ENCODE results near the gene CPT1A.

Gene CPT1A

GRCh38 chr11:68763181-68763721, 78.5 kb downstream of the CPT1A start:
- Histone ChIP-seq H3K36me3 (ENCODE audit: control insufficient read depth, insufficient read depth, low read length) (peaks cover 4% of the 10 kb centered on the region), H3K9me3 (ENCODE audit: control insufficient read depth, insufficient read depth, low read length) (no peaks in the 10 kb centered on the region), H3K27me3 (ENCODE audit: control insufficient read depth, insufficient read depth, low read length) (no peaks in the 10 kb centered on the region), H3K4me3 (ENCODE audit: low read depth, low read length) (no peak overlapping the region), H3K4me1 (ENCODE audit: control insufficient read depth, insufficient read depth, low read length) (no peaks in the 10 kb centered on the region), H3K9ac (ENCODE audit: low read depth, low read length) (no peak overlapping the region)

DNA sequence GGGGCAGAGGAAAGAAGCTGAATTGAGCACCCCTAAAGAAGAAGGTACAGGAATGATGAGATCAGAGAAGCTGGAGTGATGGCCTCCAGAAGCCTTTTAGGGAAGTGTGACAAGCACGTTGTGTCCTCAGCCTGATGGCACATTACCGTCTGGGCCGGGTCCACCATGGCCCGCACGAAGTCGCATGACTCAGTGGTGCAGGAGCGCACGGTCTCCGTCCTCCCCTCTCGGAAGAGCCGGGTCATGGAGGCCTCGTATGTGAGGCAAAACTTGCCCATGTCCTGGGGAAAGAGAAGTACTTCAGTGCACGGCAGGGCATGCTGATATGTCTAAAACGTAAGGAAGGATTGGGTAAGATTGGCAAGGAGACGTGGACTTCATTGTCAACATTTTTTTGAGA, 79.2 kb downstream of the CPT1A start:
- Histone ChIP-seq H3K9ac (ENCODE audit: low read depth, low read length) (no peak overlapping the region), H3K27me3 (ENCODE audit: control insufficient read depth, insufficient read depth, low read length) (no peaks in the 10 kb centered on the region), H3K4me3 (ENCODE audit: low read depth, low read length) (no peak overlapping the region), H3K36me3 (ENCODE audit: control insufficient read depth, insufficient read depth, low read length) (peaks cover 7% of the 10 kb centered on the region), H3K9me3 (ENCODE audit: control insufficient read depth, insufficient read depth, low read length) (no peaks in the 10 kb centered on the region), H3K4me1 (ENCODE audit: control insufficient read depth, insufficient read depth, low read length) (no peaks in the 10 kb centered on the region)

DNA sequence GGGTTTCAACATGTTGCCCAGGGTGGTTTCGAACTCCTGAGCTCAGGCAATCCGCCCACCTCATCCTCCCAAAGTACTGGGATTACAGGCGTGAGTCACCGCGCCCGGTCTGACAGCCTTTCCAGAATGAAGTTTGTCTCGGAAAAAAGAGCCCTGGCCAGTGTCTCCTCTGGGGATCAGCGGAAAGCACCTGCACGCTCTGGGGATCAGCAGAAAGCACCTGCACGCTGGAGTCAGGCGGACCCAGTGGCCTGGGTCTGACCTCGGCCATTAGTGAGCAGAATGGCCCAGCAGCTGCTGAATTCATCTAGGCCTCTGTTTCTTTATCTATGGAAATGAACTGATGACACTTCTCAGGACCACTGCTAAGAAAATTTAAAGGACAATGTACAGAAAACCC, 79.9 kb downstream of the CPT1A start:
- no peaks in the 10 kb centered on the region for H3K27me3 ChIP-seq (ENCODE audit: control insufficient read depth, insufficient read depth, low read length)
- peaks cover 7% of the 10 kb centered on the region for H3K36me3 ChIP-seq (ENCODE audit: control insufficient read depth, insufficient read depth, low read length)
- H3K9ac ChIP-seq (ENCODE audit: low read depth, low read length): no peak overlapping the region
- no peaks in the 10 kb centered on the region for H3K4me1 ChIP-seq (ENCODE audit: control insufficient read depth, insufficient read depth, low read length)
- no peak overlapping the region for H3K4me3 ChIP-seq (ENCODE audit: low read depth, low read length)
- H3K9me3 ChIP-seq (ENCODE audit: control insufficient read depth, insufficient read depth, low read length): no peaks in the 10 kb centered on the region

GRCh38 chr11:68759991-68760390, 81.7 kb downstream of the CPT1A start:
- H3K27me3 ChIP-seq (ENCODE audit: control insufficient read depth, insufficient read depth, low read length): no peaks in the 10 kb centered on the region
- H3K4me3 ChIP-seq (ENCODE audit: low read depth, low read length): no peak overlapping the region
- H3K36me3 ChIP-seq (ENCODE audit: control insufficient read depth, insufficient read depth, low read length): peaks cover 7% of the 10 kb centered on the region
- no peak overlapping the region for H3K9ac ChIP-seq (ENCODE audit: low read depth, low read length)
- H3K9me3 ChIP-seq (ENCODE audit: control insufficient read depth, insufficient read depth, low read length): no peaks in the 10 kb centered on the region
- H3K4me1 ChIP-seq (ENCODE audit: control insufficient read depth, insufficient read depth, low read length): no peaks in the 10 kb centered on the region

DNA sequence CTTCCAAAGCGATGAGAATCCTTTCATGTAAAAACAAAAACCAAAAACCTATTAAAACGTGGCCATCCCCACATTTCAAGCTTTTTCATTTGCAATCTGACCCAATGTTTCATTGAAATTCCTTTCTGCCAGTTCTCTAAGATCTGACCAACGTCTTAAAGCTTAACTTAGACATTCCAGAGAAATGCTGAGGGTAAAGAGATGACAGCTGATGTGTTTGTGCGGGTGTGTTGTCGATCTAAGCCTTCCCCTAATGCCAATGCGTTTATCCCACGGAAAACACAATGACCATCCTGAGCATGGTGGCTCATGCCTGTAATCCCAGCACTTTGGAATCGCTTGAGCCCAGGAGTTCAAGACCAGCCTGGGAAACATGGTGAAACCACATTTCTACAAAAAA, 84.0 kb downstream of the CPT1A start:
- no peaks in the 10 kb centered on the region for H3K9me3 ChIP-seq (ENCODE audit: control insufficient read depth, insufficient read depth, low read length)
- H3K36me3 ChIP-seq (ENCODE audit: control insufficient read depth, insufficient read depth, low read length): peaks cover 7% of the 10 kb centered on the region
- H3K27me3 ChIP-seq (ENCODE audit: control insufficient read depth, insufficient read depth, low read length): no peaks in the 10 kb centered on the region
- H3K4me3 ChIP-seq (ENCODE audit: low read depth, low read length): no peak overlapping the region
- no peak overlapping the region for H3K9ac ChIP-seq (ENCODE audit: low read depth, low read length)
- no peaks in the 10 kb centered on the region for H3K4me1 ChIP-seq (ENCODE audit: control insufficient read depth, insufficient read depth, low read length)

DNA sequence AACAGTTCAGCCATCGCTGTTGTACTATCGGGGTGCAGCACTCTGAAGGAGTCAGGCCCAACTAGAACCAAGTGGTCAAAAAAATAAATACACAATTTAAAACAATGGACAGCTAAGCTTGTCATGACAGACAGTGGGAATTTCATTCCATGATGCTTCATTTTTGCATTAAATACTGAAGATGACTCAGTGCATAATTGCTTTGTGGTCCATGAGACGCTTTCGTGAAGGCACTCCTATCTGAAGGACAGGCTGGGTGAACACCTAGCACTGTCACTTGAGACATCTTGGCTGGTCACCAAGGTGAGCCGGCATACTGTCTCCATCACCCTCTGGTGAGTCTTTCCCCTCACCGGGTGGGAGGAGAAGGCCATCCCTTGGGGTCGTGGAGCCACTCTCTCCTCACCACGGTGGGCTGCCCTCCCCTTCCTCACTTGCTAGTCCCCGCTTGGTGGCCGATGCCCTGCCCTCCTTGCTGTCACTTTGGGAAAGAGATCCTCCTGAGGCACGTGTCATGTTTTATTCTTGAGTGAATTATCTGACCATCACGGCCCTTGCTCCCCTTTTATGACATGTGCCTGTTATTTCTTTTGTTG, 85.4 kb downstream of the CPT1A start:
- Histone ChIP-seq H3K4me1 (ENCODE audit: control insufficient read depth, insufficient read depth, low read length) (no peaks in the 10 kb centered on the region), H3K9me3 (ENCODE audit: control insufficient read depth, insufficient read depth, low read length) (no peaks in the 10 kb centered on the region), H3K36me3 (ENCODE audit: control insufficient read depth, insufficient read depth, low read length) (peaks cover 7% of the 10 kb centered on the region), H3K9ac (ENCODE audit: low read depth, low read length) (no peak overlapping the region), H3K27me3 (ENCODE audit: control insufficient read depth, insufficient read depth, low read length) (no peaks in the 10 kb centered on the region), H3K4me3 (ENCODE audit: low read depth, low read length) (no peak overlapping the region)

DNA sequence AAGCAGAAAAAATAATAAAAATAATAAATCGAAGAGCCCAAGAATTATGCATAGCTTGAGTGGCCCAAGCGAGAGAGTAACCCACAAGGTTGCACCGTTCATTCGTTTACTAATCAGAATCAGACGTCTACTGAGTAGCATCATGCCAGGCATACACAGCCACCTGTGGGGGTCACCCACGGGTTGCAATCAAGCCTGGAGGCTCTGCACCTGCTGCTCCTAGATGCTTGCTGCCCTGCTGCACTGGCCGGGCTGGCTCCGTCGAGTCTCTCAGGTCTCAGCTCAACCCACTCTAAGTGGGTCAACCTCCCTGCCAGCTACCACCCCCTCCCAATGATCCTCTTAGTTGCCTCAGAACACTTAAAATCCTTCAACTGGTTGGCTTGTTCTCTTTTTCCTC, 88.4 kb downstream of the CPT1A start:
- Histone ChIP-seq H3K4me3 (ENCODE audit: low read depth, low read length) (no peak overlapping the region), H3K9me3 (ENCODE audit: control insufficient read depth, insufficient read depth, low read length) (no peaks in the 10 kb centered on the region), H3K27me3 (ENCODE audit: control insufficient read depth, insufficient read depth, low read length) (no peaks in the 10 kb centered on the region), H3K9ac (ENCODE audit: low read depth, low read length) (no peak overlapping the region), H3K36me3 (ENCODE audit: control insufficient read depth, insufficient read depth, low read length) (peaks cover 4% of the 10 kb centered on the region), H3K4me1 (ENCODE audit: control insufficient read depth, insufficient read depth, low read length) (peaks cover 6% of the 10 kb centered on the region)

DNA sequence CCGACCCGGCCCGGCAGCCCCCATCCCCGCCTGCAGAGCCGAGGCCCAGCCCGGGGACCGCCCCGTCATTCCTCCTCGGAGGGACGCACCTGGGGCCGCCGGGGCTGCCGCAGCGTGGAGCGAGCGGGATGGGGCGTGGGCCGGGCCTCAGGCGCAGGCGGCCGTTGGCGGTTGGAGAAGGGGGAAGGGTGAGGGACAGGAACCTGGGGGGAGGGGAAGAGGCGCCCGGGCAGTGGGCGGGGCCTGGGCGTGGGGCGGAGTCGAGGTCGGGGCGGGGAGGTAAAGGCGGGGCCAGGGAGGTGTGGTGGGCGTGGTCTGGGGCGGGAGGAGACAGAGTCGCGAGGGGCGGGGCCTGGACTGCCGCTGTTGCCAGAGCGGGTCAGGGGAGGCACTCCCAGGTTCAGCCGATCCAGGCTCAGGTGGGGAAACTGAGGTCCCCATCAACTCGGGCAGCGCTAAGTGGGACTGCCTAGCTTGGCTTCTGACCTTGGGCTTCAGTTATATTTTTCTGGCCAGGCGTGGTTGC, 90.3 kb downstream of the CPT1A start, which contains the start of gene TESMIN:
Gene TESMIN (minus strand): TSS at position 190 of the 526 bp plus-strand sequence. CDS start 860 bp downstream, outside the sequence.
- peaks cover 6% of the 10 kb centered on the region for H3K4me1 ChIP-seq (ENCODE audit: control insufficient read depth, insufficient read depth, low read length)
- H3K4me3 ChIP-seq (ENCODE audit: low read depth, low read length): peak within 1 kb of the TSS; percentile 47
- H3K9ac ChIP-seq (ENCODE audit: low read depth, low read length): peak within 1 kb of the TSS; percentile 27
- no peaks in the 10 kb centered on the region for H3K36me3 ChIP-seq (ENCODE audit: control insufficient read depth, insufficient read depth, low read length)
- H3K9me3 ChIP-seq (ENCODE audit: control insufficient read depth, insufficient read depth, low read length): no peaks in the 10 kb centered on the region
- no peaks in the 10 kb centered on the region for H3K27me3 ChIP-seq (ENCODE audit: control insufficient read depth, insufficient read depth, low read length)

- peaks cover 6% of the 10 kb centered on the region for H3K4me1 ChIP-seq (ENCODE audit: control insufficient read depth, insufficient read depth, low read length)
Measured at GRCh38 chr11:68751004-68751325, 90.8 kb downstream of the CPT1A start.

DNA sequence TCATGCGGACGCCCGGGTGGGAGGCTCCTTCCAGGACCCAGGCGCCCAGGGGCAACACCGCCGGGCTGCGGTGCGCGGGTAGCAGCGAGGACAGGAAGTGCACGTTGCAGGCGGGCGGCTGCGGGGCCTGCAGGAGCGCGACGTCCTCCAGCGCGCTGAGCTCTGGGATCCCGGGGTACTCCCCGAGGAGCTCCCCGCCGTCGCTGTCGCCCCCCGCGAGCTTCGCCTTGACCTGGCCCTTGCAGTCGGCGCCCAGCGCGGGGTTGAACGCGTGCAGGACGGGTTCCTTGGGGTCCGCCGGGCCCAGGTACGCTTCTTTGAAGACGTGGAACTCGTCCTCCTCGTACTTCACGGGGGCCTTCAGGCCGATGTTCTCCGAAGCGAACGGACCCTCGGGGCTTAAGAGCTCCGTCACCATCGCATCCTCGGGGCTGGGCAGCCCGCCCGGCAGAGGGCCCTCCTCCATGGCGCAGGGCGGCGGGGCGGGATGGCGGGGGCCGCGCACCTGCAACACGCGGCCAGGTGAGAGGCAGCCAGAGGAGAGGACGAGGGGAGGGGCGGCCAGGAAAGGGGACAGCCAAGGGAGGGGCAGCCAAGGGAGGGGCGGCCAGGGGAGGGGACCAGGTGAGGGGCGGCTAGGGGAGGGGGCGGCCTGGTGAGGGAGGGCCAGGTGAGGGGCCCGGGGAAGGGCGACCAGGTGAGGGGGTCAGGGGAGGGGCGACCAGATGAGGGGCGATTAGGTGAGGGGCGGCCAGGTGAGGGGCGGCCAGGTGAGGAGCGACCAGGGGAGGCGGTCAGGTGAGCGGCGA, 91.3 kb downstream of the CPT1A start:
- peak overlapping the region; percentile 27 for H3K9ac ChIP-seq (ENCODE audit: low read depth, low read length)
- H3K4me3 ChIP-seq (ENCODE audit: low read depth, low read length): peak overlapping the region; percentile 47

More at GRCh38 chr11:68751004-68751325, 90.8 kb downstream of the CPT1A start:
- H3K9me3 ChIP-seq (ENCODE audit: control insufficient read depth, insufficient read depth, low read length): no peaks in the 10 kb centered on the region
- peak overlapping the region; percentile 13 for H3K4me3 ChIP-seq (ENCODE audit: low read depth, low read length)
- no peaks in the 10 kb centered on the region for H3K36me3 ChIP-seq (ENCODE audit: control insufficient read depth, insufficient read depth, low read length)
- H3K9ac ChIP-seq (ENCODE audit: low read depth, low read length): no peak overlapping the region
- no peaks in the 10 kb centered on the region for H3K27me3 ChIP-seq (ENCODE audit: control insufficient read depth, insufficient read depth, low read length)

DNA sequence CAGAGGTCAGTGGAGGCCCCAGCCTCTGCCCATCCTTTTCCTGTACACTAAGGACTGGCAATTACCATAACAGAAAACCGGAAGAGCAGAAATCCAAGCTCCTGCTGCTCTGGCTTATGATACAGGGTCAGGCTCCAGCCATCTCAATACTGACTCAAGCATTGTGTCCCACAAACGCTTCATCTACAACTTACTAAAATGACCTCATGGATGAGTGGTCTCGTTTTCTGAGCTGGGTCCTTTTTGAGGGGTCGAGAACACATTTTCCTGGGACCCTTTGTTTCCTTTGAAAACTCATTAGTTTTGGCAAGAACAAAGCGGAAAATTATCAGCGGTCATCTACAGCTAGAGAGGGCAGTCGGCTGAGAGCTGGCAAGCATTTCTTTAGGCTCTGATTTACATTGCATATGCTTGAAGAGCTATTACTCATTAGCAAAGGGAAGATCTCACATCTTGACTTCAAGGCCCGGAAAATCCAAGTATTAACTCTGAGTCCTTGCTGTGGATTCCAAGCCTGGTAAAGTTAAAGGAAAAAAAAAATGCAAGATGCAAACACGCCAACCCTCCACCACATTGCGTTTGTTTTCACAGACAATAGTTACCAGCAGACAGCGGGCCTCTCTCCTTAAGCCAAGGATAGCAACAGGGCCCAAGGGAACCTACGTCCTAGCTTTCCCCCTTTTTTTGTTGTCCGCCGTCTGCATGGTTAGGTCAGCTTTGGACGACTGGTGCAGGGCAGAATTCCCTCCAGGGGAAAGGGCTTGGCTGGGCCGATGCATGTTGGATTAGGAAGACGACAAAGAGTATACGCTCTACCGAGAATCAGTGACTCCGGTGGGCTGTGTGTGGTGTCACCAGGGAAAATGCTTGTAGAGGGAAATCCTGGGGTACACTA, 92.2 kb downstream of the CPT1A start:
- H3K9me3 ChIP-seq (ENCODE audit: control insufficient read depth, insufficient read depth, low read length): no peaks in the 10 kb centered on the region
- H3K9ac ChIP-seq (ENCODE audit: low read depth, low read length): peak overlapping the region; percentile 27
- peak overlapping the region; percentile 47 for H3K4me3 ChIP-seq (ENCODE audit: low read depth, low read length)
- peaks cover 2% of the 10 kb centered on the region for H3K36me3 ChIP-seq (ENCODE audit: control insufficient read depth, insufficient read depth, low read length)
- H3K4me1 ChIP-seq (ENCODE audit: control insufficient read depth, insufficient read depth, low read length): peaks cover 6% of the 10 kb centered on the region
- no peaks in the 10 kb centered on the region for H3K27me3 ChIP-seq (ENCODE audit: control insufficient read depth, insufficient read depth, low read length)

More for the DNA sequence above, 91.3 kb downstream of the CPT1A start:
- Histone ChIP-seq H3K36me3 (ENCODE audit: control insufficient read depth, insufficient read depth, low read length) (no peaks in the 10 kb centered on the region), H3K9me3 (ENCODE audit: control insufficient read depth, insufficient read depth, low read length) (no peaks in the 10 kb centered on the region), H3K27me3 (ENCODE audit: control insufficient read depth, insufficient read depth, low read length) (no peaks in the 10 kb centered on the region), H3K4me1 (ENCODE audit: control insufficient read depth, insufficient read depth, low read length) (peaks cover 6% of the 10 kb centered on the region)

All from iPS-15b (cell line).